ENCODE measurements around the gene NCOA6. TPM values are rescaled to one million over a fixed set of nuclear protein-coding genes. Genes with fewer than 3 reads are reported as not detected.
"Not testable (repeated sequence)": the region's sequence is repeated elsewhere in the genome, so short reads cannot be mapped to it uniquely, and the experiment has no call there.

NCOA6 gene
- total RNA-seq, 4 donors from 2014 or later: 16.9 to 26.1 (median 24.0) TPM

DNA sequence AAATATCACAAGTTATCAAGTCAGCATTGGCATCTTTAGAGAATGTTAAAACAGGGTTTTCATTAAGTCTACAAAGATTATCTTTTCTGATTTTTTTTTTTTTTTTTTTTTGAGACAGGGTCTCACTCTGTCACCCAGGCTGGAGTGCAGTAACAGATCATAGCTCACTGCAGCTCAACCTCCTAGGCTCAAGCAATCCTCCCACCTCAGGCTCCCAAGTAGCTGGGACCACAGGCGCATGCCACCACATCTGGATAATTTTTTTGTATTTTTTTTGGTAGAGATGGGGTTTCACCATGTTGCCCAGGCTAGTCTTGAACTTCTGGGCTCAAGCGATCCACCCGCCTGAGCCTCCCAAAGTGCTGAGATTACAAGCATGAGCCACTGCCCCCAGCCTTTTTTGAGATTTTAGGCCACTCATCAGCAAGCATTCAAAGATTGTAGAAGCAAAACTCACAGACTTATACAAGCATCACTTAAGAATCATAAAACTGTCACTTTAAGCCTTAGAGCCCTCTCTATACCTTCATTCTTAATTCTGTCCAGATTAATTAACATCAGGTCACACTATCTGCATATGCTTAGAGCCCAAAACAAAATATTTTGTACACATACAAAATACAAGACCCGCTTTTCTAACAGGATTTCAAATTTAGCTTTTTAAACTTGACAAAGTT is 32.6 kb downstream of the NCOA6 start:
- WGBS, 2 donors: 96 to 98% methylated on average over 4 of the region's 4 CpGs
- Histone ChIP-seq H3K4me3 (no peak overlapping the region), H3K36me3 (peaks cover 0 to 36% (median 0%) of the 10 kb centered on the region in 3 donors), H3K9me3 (peaks cover 0 to 3% (median 0%) of the 10 kb centered on the region in 4 donors), H3K4me1 (peaks cover 0 to 18% (median 3%) of the 10 kb centered on the region in 4 donors), H3K27ac (no peak overlapping the region), H3K27me3 (no peaks in the 10 kb centered on the region)
- no peak for DNase-seq (ENCODE audit: low spot score in 2 of 2)
- no peak for TF ChIP-seq POLR2A (IDR thresholded peaks at IDR 0.05)
- TF ChIP-seq EP300 (IDR thresholded peaks at IDR 0.05): no peak
- TF ChIP-seq, protein P1, sequence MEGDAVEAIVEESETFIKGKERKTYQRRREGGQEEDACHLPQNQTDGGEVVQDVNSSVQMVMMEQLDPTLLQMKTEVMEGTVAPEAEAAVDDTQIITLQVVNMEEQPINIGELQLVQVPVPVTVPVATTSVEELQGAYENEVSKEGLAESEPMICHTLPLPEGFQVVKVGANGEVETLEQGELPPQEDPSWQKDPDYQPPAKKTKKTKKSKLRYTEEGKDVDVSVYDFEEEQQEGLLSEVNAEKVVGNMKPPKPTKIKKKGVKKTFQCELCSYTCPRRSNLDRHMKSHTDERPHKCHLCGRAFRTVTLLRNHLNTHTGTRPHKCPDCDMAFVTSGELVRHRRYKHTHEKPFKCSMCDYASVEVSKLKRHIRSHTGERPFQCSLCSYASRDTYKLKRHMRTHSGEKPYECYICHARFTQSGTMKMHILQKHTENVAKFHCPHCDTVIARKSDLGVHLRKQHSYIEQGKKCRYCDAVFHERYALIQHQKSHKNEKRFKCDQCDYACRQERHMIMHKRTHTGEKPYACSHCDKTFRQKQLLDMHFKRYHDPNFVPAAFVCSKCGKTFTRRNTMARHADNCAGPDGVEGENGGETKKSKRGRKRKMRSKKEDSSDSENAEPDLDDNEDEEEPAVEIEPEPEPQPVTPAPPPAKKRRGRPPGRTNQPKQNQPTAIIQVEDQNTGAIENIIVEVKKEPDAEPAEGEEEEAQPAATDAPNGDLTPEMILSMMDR (IDR thresholded peaks at IDR 0.05): no peak

GRCh38 chr20:34791289-34792020 is 34.0 kb downstream of the NCOA6 start:
- Histone ChIP-seq H3K9me3 (no peaks in the 10 kb centered on the region), H3K27me3 (no peaks in the 10 kb centered on the region), H3K4me1 (peaks cover 0 to 18% (median 3%) of the 10 kb centered on the region in 4 donors), H3K27ac (no peak overlapping the region), H3K4me3 (no peak overlapping the region), H3K36me3 (peaks cover 0 to 41% (median 0%) of the 10 kb centered on the region in 3 donors)
- TF ChIP-seq POLR2A (IDR thresholded peaks at IDR 0.05): no peak
- TF ChIP-seq, protein P1 (IDR thresholded peaks at IDR 0.05): no peak
- no peak for TF ChIP-seq EP300 (IDR thresholded peaks at IDR 0.05)
- 47 to 59% methylated on average over 2 of the region's 2 CpGs for WGBS, 2 donors
- no peak for DNase-seq (ENCODE audit: low spot score in 2 of 2)

DNA sequence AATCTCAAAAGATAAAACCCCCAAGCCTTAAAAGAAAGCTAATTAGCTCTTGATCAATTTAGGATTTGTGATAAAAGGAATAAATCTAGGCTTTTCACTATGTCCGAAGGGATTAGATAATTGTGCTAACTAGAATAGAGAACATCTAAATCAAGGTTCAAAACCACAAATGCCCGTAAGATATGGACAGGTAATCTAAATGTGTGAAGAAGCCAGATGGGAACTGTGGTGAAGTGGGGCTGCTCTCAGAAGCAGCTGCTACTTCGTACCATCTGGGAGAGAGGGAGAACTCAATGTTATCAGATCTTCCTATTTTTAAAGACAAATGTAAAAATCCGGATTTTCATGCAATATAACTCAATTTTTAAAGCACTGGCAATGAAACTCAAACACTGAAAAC is 44.2 kb downstream of the NCOA6 start:
- H3K27me3 ChIP-seq: no peaks in the 10 kb centered on the region
- H3K36me3 ChIP-seq: peaks cover 0 to 42% (median 0%) of the 10 kb centered on the region in 3 donors
- no peaks in the 10 kb centered on the region for H3K4me1 ChIP-seq
- whole genome bisulfite sequencing, 2 donors: 92 to 97% methylated on average over 4 of the region's 4 CpGs
- H3K4me3 ChIP-seq: no peak overlapping the region
- H3K9me3 ChIP-seq: no peaks in the 10 kb centered on the region
- no peak for DNase-seq (ENCODE audit: low spot score in 2 of 2)
- TF ChIP-seq, protein P1 (IDR thresholded peaks at IDR 0.05): no peak
- no peak for TF ChIP-seq POLR2A (IDR thresholded peaks at IDR 0.05)
- TF ChIP-seq EP300 (IDR thresholded peaks at IDR 0.05): no peak
- no peak overlapping the region for H3K27ac ChIP-seq

GRCh38 chr20:34780291-34780690 is 45.2 kb downstream of the NCOA6 start:
- 91 to 92% methylated on average over 8 of the region's 8 CpGs for WGBS, 2 donors
- H3K4me1 ChIP-seq; H3K9me3 ChIP-seq; H3K4me3 ChIP-seq; DNase-seq (ENCODE audit: low spot score in 2 of 2); H3K27ac ChIP-seq; H3K27me3 ChIP-seq: not testable (repeated sequence)
- peaks cover 0 to 50% (median 0%) of the 10 kb centered on the region in 3 donors for H3K36me3 ChIP-seq

- DNase-seq (ENCODE audit: low spot score in 2 of 2): peak in 1 of 2 donors; percentile 11
- no peak for TF ChIP-seq POLR2A (IDR thresholded peaks at IDR 0.05)
- TF ChIP-seq, protein P1 (IDR thresholded peaks at IDR 0.05): no peak
- TF ChIP-seq EP300 (IDR thresholded peaks at IDR 0.05): no peak
- H3K27me3 ChIP-seq: no peaks in the 10 kb centered on the region
- H3K9me3 ChIP-seq: no peaks in the 10 kb centered on the region
- H3K4me1 ChIP-seq: no peaks in the 10 kb centered on the region
- H3K36me3 ChIP-seq: peaks cover 0 to 89% (median 0%) of the 10 kb centered on the region in 3 donors
- 88% methylated on average over 8 of the region's 8 CpGs for WGBS, 2 donors
- no peak overlapping the region for H3K4me3 ChIP-seq
- no peak overlapping the region for H3K27ac ChIP-seq
Measured at GRCh38 chr20:34776177-34776576, 49.3 kb downstream of the NCOA6 start.

Data from tibial nerve (tissue), 4 donors.